HG03103 (cell line): ENCODE results near the gene HLA-DQA1.
"Not testable (repeated sequence)": the region's sequence is repeated elsewhere in the genome, so short reads cannot be mapped to it uniquely, and the experiment has no call there.

Experiments used
- ATAC-seq: cut with Tn5 transposase; IDR thresholded peaks from one replicate; pipeline ENCODE4 v1.9.1; 2021; ENCODE audit warnings: low read depth; ENCODE audit not compliant: unreplicated experiment

The HLA-DQA1 gene

DNA sequence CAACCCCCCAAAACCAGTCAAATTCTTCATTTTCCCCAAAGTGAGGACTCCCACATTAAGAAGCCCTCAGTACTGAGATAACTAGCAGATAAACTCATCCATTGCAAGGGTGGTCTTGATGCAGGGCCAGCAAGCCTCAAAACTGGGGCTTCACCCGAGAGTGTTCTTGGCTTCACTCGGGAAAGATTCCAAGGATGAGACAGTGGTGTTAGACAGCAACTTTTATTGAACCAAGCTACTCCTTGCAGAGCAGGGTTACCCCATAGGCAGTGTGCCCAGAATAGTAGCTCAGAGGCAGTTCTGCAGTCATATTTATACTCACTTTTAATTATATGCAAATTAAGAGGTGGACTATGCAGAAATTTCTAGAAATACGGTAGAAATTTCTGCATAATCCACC, 15.8 kb upstream of the HLA-DQA1 start:
- ATAC-seq = no peak

DNA sequence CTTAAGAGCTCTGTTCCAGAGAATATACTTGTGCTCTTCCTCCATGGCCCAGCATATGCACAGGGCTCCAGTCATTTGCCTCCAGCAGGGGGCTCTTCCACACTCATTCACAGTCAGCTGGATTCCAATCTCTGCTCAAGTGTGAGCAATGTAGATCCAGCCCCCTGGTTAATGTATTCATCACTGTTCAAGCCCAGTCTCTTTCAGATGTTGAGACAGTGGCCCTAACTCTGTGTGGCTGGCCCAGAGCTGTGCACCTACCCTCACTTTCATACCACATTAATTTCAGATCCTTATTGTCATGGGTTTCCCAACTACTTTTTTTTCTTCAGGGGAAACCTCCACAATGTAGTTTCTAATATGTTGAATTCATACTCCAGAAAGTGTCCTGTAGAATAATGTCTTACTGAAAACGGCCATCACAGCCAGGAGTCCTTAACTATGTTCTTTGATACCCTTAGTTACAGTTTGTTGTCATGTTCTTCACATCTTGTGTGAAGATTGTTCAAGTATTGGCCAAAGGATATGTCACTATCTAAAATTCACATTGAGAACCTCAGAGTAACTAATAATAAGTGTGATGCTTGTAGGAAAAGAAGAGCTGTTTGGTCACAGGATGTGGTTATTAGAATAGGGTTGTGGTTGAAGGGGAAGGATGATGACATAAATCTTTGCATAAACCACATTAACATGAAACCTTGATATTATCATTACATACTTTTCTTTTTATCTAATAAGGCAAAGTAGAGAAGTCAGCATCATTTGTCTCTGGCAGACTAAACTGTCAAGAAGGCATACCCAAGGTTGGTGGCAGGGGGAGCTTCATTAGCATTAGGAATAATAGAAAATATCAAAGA, 14.4 kb upstream of the HLA-DQA1 start:
- ATAC-seq = peak; percentile 48

- no peak for ATAC-seq
Observed at GRCh38 chr6:32623693-32624092, 13.5 kb upstream of the HLA-DQA1 start.

- no peak for ATAC-seq
Observed at GRCh38 chr6:32624565-32624964, 12.6 kb upstream of the HLA-DQA1 start.

DNA sequence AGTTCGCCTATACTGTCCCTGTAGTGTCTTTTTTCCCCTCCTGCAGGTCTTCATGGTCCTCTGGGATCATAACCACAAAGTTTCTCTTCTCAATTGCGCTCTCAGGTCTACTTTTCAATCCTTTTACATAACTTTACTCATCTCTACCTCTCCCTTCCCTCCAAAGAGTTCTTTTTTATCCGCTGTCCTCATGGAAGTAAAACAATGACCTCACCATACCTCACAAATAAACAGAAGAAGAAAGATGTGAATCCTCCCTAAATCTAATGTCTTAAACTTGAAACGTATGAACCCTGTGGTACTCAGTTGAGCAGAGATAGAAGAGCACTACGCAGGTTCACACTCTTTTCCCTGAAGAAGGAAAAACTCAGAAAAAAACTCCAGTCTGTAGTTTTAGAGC, 12.1 kb upstream of the HLA-DQA1 start:
- no peak for ATAC-seq

DNA sequence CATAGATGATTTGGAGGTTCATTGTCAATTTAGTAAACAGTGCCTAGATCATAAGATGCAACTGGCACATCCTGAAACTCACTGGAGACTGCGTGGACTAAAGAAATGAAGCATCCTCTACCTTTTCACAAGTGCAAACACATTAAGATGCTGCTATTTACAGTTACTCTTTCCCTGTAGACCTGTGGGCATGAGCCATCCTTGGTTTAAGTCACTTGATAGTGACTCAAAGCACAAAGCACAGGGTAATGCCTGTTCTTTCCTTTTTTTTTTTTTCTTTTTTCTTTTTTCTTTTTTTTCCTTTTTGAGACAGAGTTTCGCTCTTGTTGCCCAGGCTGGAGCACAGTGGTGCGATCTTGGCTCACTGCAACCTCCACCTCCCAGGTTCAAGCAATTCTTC, 10.0 kb upstream of the HLA-DQA1 start:
- ATAC-seq = no peak

- no peak for ATAC-seq
Observed at GRCh38 chr6:32627831-32628230, 9.4 kb upstream of the HLA-DQA1 start.

DNA sequence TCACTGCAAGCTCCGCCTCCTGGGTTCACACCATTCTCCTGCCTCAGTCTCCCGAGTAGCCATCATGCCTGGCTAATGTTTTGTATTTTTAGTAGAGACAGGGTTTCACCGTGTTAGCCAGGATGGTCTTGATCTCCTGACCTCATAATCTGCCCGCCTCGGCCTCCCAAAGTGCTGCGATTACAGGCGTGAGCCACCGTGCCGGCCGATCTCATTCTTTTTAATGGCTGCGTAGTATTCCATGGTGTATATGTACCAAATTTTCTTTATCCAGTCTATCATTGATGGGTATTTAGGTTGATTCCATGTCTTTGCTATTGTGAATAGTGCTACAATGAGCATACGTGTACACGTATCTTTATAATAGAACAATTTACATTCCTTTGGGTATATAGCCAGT, 7.4 kb upstream of the HLA-DQA1 start:
- ATAC-seq = not testable (repeated sequence)

DNA sequence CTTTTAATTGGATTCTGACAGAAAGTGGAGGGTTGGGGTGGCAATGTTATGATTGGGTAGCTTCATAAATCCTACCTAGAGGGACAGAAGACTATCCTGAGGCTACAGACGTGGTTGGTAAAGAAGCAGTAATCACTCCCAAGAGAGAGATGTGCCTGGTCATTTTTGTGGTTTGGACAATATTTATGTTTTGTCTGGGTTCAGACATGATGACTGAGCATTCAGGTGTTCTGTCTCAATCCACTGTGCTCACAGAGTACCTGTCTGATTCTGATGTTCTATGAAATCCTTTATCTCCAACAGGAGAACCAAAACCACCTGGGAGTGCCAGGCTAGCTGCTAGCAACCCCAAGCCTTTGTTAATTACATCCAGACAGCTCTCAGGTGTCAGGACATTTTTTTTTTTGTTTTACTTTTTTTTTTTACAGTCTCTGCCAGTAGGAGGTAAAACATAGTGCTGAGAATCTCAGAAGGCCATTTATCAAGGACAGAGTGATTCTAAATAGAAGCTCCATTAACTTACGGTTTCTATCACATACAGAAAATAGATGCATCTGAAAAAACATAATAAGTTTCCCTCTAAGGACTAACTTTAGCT, 1.6 kb upstream of the HLA-DQA1 start:
- ATAC-seq = no peak

- ATAC-seq = no peak
Observed at GRCh38 chr6:32637883-32638282, 677 bp downstream of the HLA-DQA1 start.

DNA sequence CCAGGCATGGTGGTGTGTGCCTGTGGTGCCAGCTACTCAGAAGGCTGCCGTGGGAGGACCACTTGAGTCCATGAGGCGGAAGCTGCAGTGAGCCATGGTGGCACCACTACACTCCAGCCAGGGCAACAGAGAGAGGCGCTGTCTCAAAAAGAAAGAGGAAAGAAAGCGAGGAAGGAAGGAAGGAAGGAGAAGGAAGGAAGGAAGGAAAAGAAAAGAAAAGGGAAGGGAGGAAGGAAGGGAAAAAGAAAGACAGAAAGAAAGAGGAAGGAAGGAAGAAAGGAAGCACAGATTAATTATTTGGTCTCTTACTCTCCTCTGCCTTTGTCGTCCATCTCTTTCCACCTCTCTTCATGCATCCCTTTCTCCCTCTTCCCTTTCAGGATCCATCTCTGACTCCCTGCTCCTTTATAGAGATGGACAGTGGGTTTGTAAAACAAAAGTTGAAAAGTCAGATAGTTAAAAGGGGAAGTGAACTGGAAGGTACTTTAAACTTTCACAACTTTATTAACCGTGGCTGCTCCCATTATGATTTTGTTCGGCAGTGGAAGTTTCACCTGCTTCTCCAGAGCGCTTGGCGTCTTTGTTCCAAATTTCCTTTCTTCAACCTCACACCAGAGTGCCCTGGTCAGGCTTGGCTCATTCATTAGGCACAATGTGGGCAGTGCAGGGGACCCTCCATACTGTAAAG, 1.5 kb downstream of the HLA-DQA1 start:
- no peak for ATAC-seq

- no peak for ATAC-seq
Observed at GRCh38 chr6:32639440-32640394, 2.5 kb downstream of the HLA-DQA1 start.

DNA sequence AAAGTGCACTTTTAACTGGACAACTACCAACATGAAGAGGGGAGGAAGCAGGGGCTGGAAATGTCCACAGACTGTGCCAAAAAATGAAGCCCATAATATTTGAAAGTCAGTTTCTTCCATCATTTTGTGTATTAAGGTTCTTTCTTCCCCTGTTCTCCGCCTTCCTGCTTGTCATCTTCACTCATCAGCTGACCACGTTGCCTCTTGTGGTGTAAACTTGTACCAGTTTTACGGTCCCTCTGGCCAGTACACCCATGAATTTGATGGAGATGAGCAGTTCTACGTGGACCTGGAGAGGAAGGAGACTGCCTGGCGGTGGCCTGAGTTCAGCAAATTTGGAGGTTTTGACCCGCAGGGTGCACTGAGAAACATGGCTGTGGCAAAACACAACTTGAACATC, 3.9 kb downstream of the HLA-DQA1 start:
- no peak for ATAC-seq

DNA sequence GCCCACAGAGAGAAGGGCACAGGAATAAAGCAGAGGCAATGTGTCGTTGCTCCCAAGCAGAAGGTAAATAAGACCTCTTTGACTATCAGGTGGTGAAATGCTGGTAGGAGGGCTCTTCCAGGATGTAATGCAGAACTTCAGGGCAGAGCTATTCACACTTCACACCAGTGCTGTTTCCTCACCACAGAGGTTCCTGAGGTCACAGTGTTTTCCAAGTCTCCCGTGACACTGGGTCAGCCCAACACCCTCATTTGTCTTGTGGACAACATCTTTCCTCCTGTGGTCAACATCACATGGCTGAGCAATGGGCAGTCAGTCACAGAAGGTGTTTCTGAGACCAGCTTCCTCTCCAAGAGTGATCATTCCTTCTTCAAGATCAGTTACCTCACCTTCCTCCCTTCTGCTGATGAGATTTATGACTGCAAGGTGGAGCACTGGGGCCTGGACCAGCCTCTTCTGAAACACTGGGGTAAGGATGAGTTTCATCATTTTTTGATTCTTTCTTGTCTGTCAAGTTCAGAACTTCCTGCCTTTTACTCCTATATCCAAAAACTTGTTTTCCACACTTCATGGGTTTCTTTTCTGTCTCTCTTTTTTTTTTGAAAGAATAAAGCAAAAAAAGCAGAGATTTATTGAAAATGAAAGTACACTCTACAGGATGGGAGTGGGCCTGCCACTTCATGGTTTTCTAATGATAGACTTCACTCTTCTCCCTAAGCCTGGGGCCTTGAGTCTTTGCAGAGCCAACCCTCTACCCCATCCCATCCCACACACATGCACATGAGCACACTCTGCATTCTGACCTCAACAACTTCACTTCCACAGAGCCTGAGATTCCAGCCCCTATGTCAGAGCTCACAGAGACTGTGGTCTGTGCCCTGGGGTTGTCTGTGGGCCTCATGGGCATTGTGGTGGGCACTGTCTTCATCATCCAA, 4.8 kb downstream of the HLA-DQA1 start:
- ATAC-seq = not testable (repeated sequence)

GRCh38 chr6:32642720-32643106, 5.5 kb downstream of the HLA-DQA1 start:
- no peak for ATAC-seq

- no peak for ATAC-seq
Observed at GRCh38 chr6:32643904-32644303, 6.7 kb downstream of the HLA-DQA1 start.

GRCh38 chr6:32645047-32645703, 8.0 kb downstream of the HLA-DQA1 start:
- ATAC-seq = no peak

DNA sequence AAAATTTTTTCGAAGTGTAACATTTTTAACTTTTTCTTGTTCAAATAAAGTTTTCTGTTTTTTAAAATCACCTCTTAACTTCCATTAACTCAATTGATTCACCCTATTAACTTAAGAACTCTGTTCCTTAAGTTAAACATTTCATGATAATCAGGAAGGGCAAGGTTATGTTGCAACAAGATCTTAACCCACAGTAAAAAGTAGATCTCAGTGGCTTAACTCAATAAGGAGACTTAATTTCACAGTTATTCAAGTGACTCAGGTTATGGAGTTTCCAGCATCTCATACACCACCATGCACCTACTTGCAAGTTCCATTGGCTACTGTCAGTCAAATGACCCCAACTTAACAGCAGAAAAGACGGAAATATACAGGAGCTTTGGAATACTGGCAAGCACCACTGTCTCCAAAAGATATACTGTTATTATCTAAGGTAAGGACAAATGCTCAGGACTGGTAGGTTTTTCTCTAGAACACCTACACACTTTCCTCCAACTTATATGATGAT, 18.1 kb downstream of the HLA-DQA1 start:
- no peak for ATAC-seq

DNA sequence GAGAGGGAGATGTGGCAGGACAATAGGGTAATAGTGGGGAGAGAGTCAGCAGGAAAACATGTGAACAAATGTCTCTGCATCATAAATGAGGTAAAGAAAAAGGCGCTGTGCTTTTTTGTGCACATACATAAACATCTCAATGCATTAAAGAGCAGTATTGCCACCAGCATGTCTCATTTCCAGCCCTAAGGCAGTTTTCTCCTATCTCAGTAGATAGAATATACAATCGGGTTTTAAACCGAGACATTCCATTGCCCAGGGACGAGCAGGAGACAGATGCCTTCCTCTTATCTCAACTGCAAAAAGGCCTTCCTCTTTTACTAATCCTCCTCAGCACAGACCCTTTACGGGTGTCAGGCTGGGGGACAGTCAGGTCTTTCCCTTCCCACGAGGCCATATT, 20.1 kb downstream of the HLA-DQA1 start:
- ATAC-seq = not testable (repeated sequence)
